OCI-LY7 (cell line): ENCODE data around the gene CKMT2. TPM values are rescaled to one million over a fixed set of nuclear protein-coding genes. Genes with fewer than 3 reads are reported as not detected.

ENCODE experiments used
- BruUV-seq: library from RNA; stranded (reverse); fragments of 400-500 nt; replicated peaks from 2 replicates; lab custom pipeline; 2021; lab: Mats Ljungman, UMichigan
- CTCF ChIA-PET: fragments of 300-600 bp; sonication (Branson Sonifier 250); formaldehyde crosslinking; loops from one replicate; lab custom pipeline; 2022; ENCODE audit warnings: antibody characterized with exemption; ENCODE audit not compliant: unreplicated experiment; lab: Charles Lee
- POLR2A ChIA-PET: fragments of 300-600 bp; sonication (Branson Sonifier 250); formaldehyde crosslinking; loops from one replicate; lab custom pipeline; 2022; ENCODE audit warnings: antibody characterized with exemption; lab: Charles Lee
- DNase-seq: peaks from one replicate; pipeline ENCODE4 v3.0.0-alpha.2; 2015; ENCODE audit warnings: low spot score
- H2AFZ ChIP-seq: fragments of 200-600 bp; sonication (generic), shearing (Covaris generic); 2 replicates; pipeline ENCODE4 v1.6.1; 2014; ENCODE audit warnings: mild to moderate bottlenecking, antibody characterized with exemption, low read length, moderate library complexity
- H3K27ac ChIP-seq: fragments of 200-600 bp; sonication (generic); 2 replicates; pipeline ENCODE4 v1.5.1; 2014; ENCODE audit warnings: mixed run types, low read depth, mild to moderate bottlenecking, moderate library complexity, low read length, inconsistent platforms; ENCODE audit not compliant: poor library complexity, severe bottlenecking
- H3K36me3 ChIP-seq: fragments of 200-600 bp; sonication (generic); 2 replicates; pipeline ENCODE4 v1.6.1; 2014; ENCODE audit warnings: mild to moderate bottlenecking, antibody characterized with exemption, low read length, moderate library complexity, mixed read lengths; ENCODE audit not compliant: insufficient read depth
- H3K4me1 ChIP-seq: fragments of 200-600 bp; sonication (generic); 2 replicates; pipeline ENCODE4 v1.5.1; 2014; ENCODE audit warnings: mild to moderate bottlenecking, low read length; ENCODE audit not compliant: insufficient read depth, poor library complexity, severe bottlenecking
- H3K4me2 ChIP-seq: fragments of 200-600 bp; sonication (generic); 2 replicates; pipeline ENCODE4 v1.6.1; 2014; ENCODE audit warnings: mild to moderate bottlenecking, low read length
- H3K4me3 ChIP-seq: fragments of 200-600 bp; sonication (generic); 2 replicates; pipeline ENCODE4 v1.5.1; 2014; ENCODE audit warnings: mild to moderate bottlenecking, low read depth, low read length; ENCODE audit not compliant: poor library complexity, severe bottlenecking
- H3K79me2 ChIP-seq: fragments of 200-600 bp; sonication (generic); 2 replicates; pipeline ENCODE4 v1.6.1; 2016; ENCODE audit warnings: low read depth, mild to moderate bottlenecking, low read length, moderate library complexity, mixed read lengths; ENCODE audit not compliant: insufficient read depth
- H3K9me2 ChIP-seq: fragments of 200-600 bp; sonication (generic); 2 replicates; pipeline ENCODE4 v1.6.1; 2016; ENCODE audit warnings: mild to moderate bottlenecking, low read length, mixed read lengths; ENCODE audit not compliant: insufficient read depth
- H3K9me3 ChIP-seq: fragments of 200-600 bp; sonication (generic); 2 replicates; pipeline ENCODE4 v1.6.1; 2014; ENCODE audit warnings: mild to moderate bottlenecking, mixed run types, low read length, mixed read lengths
- H4K20me1 ChIP-seq: fragments of 200-600 bp; sonication (generic); 2 replicates; pipeline ENCODE4 v1.6.1; 2014; ENCODE audit warnings: mild to moderate bottlenecking, antibody characterized with exemption, low read length, moderate library complexity, mixed read lengths; ENCODE audit not compliant: insufficient read depth
- CTCF ChIP-seq: fragments of 200-600 bp; sonication (generic); conservative IDR thresholded peaks from 2 replicates; pipeline ENCODE4 v1.5.1; 2014; ENCODE audit warnings: mild to moderate bottlenecking, antibody characterized with exemption, low read length, moderate library complexity, mixed read lengths
- EZH2phosphoT487 ChIP-seq: fragments of 200-600 bp; sonication (generic); IDR thresholded peaks from 2 replicates; pipeline ENCODE4 v1.6.1; 2018; ENCODE audit warnings: low read depth, borderline replicate concordance, mild to moderate bottlenecking, mixed run types, antibody characterized with exemption, low read length, moderate library complexity, mixed read lengths
- intact Hi-C: fragments of 100-400 bp; cut with micrococcal nuclease; formaldehyde crosslinking; loops from one replicate; pipeline ENCODE4 v1.10.0; 2022; ENCODE audit not compliant: unreplicated experiment
- total RNA-seq, 2 experiments: library from RNA; depleted of rRNA in 1 of 2; stranded (reverse); fragments of >200 nt in 1 of 2; shearing (Covaris generic) in 1 of 2; gene quantifications; 2 replicates each; pipeline ENCODE4 v1.2.3, GENCODE V29; 2014 to 2022

Gene CKMT2
- total RNA-seq, 2 experiments from 2014 or later = not detected

DNA sequence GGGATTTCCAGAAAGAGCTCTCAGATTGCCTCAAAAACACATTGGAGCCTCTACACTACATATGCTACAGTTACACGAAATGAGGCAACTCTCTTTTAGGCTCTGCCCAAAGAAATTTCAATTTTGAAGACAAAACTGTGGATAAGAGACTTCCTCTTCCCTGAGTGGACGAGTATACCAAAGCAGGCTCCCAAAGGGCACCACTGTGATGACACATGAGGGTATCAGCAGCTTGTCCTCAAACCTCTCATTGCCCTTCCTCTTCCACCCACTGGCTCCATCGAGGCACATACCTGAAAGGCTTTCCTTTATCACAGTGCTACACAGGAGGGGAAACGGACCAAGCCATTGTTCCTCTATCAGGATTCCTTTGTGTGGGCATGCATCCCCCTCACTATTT, 11.3 kb downstream of the CKMT2 start:
- no peak for DNase-seq
- H2AFZ ChIP-seq = no peak overlapping the region
- H3K9me2 ChIP-seq = no peaks in the 10 kb centered on the region
- no peak overlapping the region for H3K4me2 ChIP-seq
- TF ChIP-seq EZH2phosphoT487 (no peak), CTCF (no peak)
- no peaks in the 10 kb centered on the region for H4K20me1 ChIP-seq
- no peak overlapping the region for H3K27ac ChIP-seq
- CTCF ChIA-PET = no interaction called here
- POLR2A ChIA-PET = no interaction called here
- no TSS peak for BruUV-seq
- H3K36me3 ChIP-seq = no peaks in the 10 kb centered on the region
- no peaks in the 10 kb centered on the region for H3K79me2 ChIP-seq
- no peak overlapping the region for H3K4me3 ChIP-seq
- intact Hi-C loops = no loop called here
- H3K9me3 ChIP-seq = no peaks in the 10 kb centered on the region
- no peaks in the 10 kb centered on the region for H3K4me1 ChIP-seq

DNA sequence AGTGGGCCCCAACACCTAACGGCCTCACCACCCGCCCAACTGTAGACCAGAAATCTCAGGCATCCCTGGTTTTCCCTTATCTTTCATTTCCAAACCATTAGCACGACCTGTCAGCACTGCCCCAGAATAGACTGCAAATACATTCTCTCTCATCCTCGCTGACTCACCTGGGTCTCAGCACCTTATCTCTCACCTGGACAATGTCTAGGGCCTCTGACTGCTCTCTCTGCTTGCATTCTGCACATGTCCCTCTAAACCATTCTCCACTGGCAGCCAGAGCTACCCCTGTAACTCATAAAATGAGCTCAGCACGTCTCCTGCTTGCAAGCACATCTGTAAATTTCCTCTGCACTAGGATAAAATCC, 12.7 kb downstream of the CKMT2 start:
- POLR2A ChIA-PET = interaction anchor here (0.6 kb wide), 1 partner anchor 195 kb away, joined by 3 read pairs; no protein-coding TSS in a partner anchor
- no peak overlapping the region for H3K4me2 ChIP-seq
- peaks cover 6% of the 10 kb centered on the region; the same call in 1 of the 2 replicates for H3K36me3 ChIP-seq
- no peaks in the 10 kb centered on the region for H3K4me1 ChIP-seq
- CTCF ChIA-PET = no interaction called here
- H3K79me2 ChIP-seq = no peaks in the 10 kb centered on the region
- no peak overlapping the region for H2AFZ ChIP-seq
- no peaks in the 10 kb centered on the region for H4K20me1 ChIP-seq
- no TSS peak for BruUV-seq
- H3K9me3 ChIP-seq = no peaks in the 10 kb centered on the region
- TF ChIP-seq EZH2phosphoT487 (no peak), CTCF (no peak)
- DNase-seq = no peak
- no peak overlapping the region for H3K4me3 ChIP-seq
- intact Hi-C loops = no loop called here
- no peak overlapping the region for H3K27ac ChIP-seq
- H3K9me2 ChIP-seq = no peaks in the 10 kb centered on the region

- POLR2A ChIA-PET = no interaction called here
- H3K4me2 ChIP-seq = no peak overlapping the region
- intact Hi-C loops = no loop called here
These were observed 13.6 kb downstream of the CKMT2 start for GRCh38 chr5:81246697-81247096.

More at GRCh38 chr5:81246697-81247096, 13.6 kb downstream of the CKMT2 start:
- Histone ChIP-seq H3K9me2 (no peaks in the 10 kb centered on the region), H3K36me3 (peaks cover 6% of the 10 kb centered on the region; the same call in 1 of the 2 replicates), H3K79me2 (no peaks in the 10 kb centered on the region), H3K4me1 (no peaks in the 10 kb centered on the region), H2AFZ (no peak overlapping the region), H3K4me3 (no peak overlapping the region), H3K27ac (no peak overlapping the region), H3K9me3 (no peaks in the 10 kb centered on the region), H4K20me1 (no peaks in the 10 kb centered on the region)
- no TSS peak for BruUV-seq
- no peak for DNase-seq
- no peak for TF ChIP-seq EZH2phosphoT487
- TF ChIP-seq CTCF = no peak
- CTCF ChIA-PET = no interaction called here
